ENCODE results near the gene KNG1. TPM values are rescaled to one million over a fixed set of nuclear protein-coding genes. Genes with fewer than 3 reads are reported as not detected.

The KNG1 gene
- total and polyA plus RNA-seq, 2 of the 8 experiments (the other 6 are each of a cell fraction or from before 2014, with no cell fraction given): 0.05 TPM; not detected in 1

DNA sequence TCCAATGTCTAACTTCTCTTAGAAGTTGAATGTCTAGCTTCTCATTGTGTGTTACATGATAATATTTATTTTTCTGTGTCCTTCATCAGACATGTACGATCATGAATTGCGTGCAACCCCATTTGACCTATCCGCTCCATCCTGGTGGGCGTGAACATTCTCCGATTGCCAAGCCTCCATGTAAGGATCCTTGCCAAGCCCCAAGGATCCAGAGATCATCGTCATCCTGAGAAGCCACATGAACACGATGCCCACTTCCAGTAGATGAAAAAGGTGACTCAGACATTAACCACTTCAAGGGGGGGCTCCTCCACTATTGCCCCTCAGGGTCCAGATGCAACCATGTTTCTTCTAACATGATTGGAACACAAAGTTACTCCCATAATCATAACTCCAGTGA, 25.5 kb upstream of the KNG1 start (continued):
- TF ChIP-seq SIN3A (conservative IDR thresholded peaks at IDR 0.05 in 1 of 2, IDR thresholded peaks at IDR 0.05 in 1 of 2; ENCODE audit: low read depth in 1 of 2, low read length in 2 of 2) (no peak), GABPA (IDR thresholded peaks at IDR 0.05; ENCODE audit: borderline replicate concordance, insufficient read depth, low read length) (no peak), CHD1 (IDR thresholded peaks at IDR 0.05; ENCODE audit: low read depth, low read length) (no peak), YY1 (IDR thresholded peaks at IDR 0.05; ENCODE audit: low read depth, low read length) (no peak), CREB1 (IDR thresholded peaks at IDR 0.05) (no peak), POU5F1 (IDR thresholded peaks at IDR 0.05; ENCODE audit: low read depth, low read length) (no peak), PHF8 (conservative IDR thresholded peaks at IDR 0.05; ENCODE audit: low read depth, low read length) (no peak), FOSL1 (IDR thresholded peaks at IDR 0.05; ENCODE audit: insufficient read depth, low read depth, low read length) (no peak), SP4 (IDR thresholded peaks at IDR 0.05; ENCODE audit: low read length) (no peak)

All from H1 (cell line).